ENCODE measurements around the gene NAV1. TPM values are rescaled to one million over a fixed set of nuclear protein-coding genes. Genes with fewer than 3 reads are reported as not detected.

The NAV1 gene
- total and polyA plus RNA-seq, 11 donors, result 30.5 to 107 (median 73.4) TPM

DNA sequence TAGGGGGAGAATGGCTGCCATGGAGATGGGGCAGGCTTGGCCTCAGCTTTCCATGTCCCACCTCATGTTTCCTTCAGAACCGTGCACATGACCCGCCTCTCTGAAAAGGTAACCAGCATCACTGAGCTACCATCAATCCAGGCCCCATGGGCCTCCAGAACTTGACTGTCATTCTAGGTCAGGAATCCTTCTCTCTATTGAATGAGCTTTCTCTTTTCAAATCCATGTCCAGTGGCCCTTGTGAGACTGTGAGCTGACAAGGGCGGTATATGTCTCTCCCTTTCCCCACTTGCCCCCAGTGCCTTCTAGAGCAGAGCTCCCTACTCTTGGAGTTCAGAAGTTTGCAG lies 36.4 kb upstream of the NAV1 start:
- DNase-seq (no peak), ATAC-seq (no peak)
- intact Hi-C loops (cut with DNase I), result no loop called here
- Histone ChIP-seq H3K27me3 (no peaks in the 10 kb centered on the region), H3K9me3 (no peaks in the 10 kb centered on the region), H3K4me3 (no peak overlapping the region), H3K36me3 (peaks cover 0 to 12% (median 0%) of the 10 kb centered on the region in 9 donors), H3K4me1 (peaks cover 0 to 98% (median 71%) of the 10 kb centered on the region in 12 donors), H3K27ac (peak overlapping the region in 9 of 12 donors; percentile 73 to 98 (median 91))
- 77 to 85% (median 82%) methylated on average over 3 of the region's 3 CpGs for WGBS, 4 donors
- TF ChIP-seq, protein P1, sequence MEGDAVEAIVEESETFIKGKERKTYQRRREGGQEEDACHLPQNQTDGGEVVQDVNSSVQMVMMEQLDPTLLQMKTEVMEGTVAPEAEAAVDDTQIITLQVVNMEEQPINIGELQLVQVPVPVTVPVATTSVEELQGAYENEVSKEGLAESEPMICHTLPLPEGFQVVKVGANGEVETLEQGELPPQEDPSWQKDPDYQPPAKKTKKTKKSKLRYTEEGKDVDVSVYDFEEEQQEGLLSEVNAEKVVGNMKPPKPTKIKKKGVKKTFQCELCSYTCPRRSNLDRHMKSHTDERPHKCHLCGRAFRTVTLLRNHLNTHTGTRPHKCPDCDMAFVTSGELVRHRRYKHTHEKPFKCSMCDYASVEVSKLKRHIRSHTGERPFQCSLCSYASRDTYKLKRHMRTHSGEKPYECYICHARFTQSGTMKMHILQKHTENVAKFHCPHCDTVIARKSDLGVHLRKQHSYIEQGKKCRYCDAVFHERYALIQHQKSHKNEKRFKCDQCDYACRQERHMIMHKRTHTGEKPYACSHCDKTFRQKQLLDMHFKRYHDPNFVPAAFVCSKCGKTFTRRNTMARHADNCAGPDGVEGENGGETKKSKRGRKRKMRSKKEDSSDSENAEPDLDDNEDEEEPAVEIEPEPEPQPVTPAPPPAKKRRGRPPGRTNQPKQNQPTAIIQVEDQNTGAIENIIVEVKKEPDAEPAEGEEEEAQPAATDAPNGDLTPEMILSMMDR (IDR thresholded peaks at IDR 0.05), result no peak
- no peak for TF ChIP-seq POLR2A (IDR thresholded peaks at IDR 0.05)

DNA sequence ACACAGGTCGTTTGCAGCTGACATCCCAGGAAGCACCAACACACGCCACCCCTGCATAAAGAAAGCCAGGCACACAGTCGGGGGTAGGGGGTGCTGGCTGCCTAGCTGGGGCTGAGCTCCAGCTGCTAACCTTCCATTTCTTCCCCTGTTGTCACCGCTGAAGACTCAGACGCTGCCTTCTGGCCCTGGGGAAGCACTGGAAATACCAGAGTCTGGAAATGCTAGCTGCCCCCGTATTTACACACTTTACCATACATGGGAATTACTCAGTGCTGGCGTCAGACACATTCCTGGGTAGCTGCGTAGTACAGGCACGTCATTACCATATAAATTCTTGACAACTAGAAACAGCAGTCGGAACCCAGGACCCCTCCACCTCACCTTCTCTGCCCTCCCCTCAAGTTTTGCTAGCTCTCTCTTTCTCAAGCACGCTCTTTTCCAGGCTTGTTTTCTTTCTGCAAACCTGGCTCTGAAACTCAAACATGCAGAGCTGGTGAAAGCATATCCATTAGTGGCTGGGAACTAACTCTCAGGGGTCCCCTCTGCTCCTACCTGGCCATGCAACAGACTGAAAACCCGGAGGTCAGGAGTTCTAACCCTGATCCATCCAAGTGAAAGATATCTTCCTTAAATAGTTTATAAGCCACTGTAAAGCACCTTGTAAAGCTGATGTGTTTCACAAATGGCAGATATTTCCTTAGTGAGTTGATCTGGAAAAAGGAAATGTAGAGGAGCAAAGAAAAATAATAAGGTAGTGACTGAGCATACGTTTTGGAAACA lies 35.3 kb upstream of the NAV1 start:
- ATAC-seq, result peak in 2 of 4 donors; percentile 46 to 66
- no peaks in the 10 kb centered on the region for H3K27me3 ChIP-seq
- WGBS, 4 donors, result 44 to 52% (median 51%) methylated on average over 13 of the region's 13 CpGs
- TF ChIP-seq, protein P1 (IDR thresholded peaks at IDR 0.05), result no peak
- no peak for TF ChIP-seq POLR2A (IDR thresholded peaks at IDR 0.05)
- peaks cover 0 to 10% (median 0%) of the 10 kb centered on the region in 9 donors for H3K36me3 ChIP-seq
- peak in 3 of 5 donors; percentile 54 to 64 (median 62) for DNase-seq
- H3K4me3 ChIP-seq, result peak overlapping the region in 5 of 12 donors; percentile 7 to 97 (median 82)
- intact Hi-C loops (cut with DNase I), result no loop called here
- no peaks in the 10 kb centered on the region for H3K9me3 ChIP-seq
- H3K27ac ChIP-seq, result peak overlapping the region; percentile 36 to 98 (median 88)
- peaks cover 0 to 93% (median 75%) of the 10 kb centered on the region in 12 donors for H3K4me1 ChIP-seq

DNA sequence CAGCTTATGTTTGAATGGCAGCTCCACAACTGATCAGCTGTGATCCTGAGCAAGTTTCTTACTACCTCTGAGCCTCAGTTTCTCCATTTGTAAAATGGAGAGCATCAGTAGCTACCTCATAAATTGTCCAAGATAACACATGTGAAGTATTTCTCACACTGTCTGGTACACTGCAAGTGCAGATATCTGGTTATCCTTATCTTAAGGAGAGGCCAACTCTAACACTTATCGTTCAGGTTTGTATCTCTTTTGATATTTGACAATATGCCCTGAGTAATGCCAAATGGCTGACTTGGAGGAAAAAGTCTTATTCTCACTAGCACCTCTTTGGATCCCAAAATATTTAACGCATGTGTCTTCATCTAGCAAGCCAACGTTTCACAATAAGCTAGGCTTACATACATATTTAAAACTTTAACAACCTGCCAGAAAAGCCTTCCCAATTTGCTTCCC lies 34.7 kb upstream of the NAV1 start:
- H3K36me3 ChIP-seq, result peaks cover 0 to 4% (median 0%) of the 10 kb centered on the region in 9 donors
- DNase-seq (no peak), ATAC-seq (no peak)
- peaks cover 0 to 87% (median 75%) of the 10 kb centered on the region in 12 donors for H3K4me1 ChIP-seq
- intact Hi-C loops (cut with DNase I), result no loop called here
- 64 to 74% (median 69%) methylated on average over 3 of the region's 3 CpGs for WGBS, 4 donors
- TF ChIP-seq POLR2A (IDR thresholded peaks at IDR 0.05), result no peak
- TF ChIP-seq, protein P1 (IDR thresholded peaks at IDR 0.05), result no peak
- no peaks in the 10 kb centered on the region for H3K9me3 ChIP-seq
- peak overlapping the region in 4 of 12 donors; percentile 82 to 97 (median 82) for H3K4me3 ChIP-seq
- H3K27ac ChIP-seq, result peak overlapping the region in 11 of 12 donors; percentile 63 to 98 (median 88)
- H3K27me3 ChIP-seq, result no peaks in the 10 kb centered on the region

DNA sequence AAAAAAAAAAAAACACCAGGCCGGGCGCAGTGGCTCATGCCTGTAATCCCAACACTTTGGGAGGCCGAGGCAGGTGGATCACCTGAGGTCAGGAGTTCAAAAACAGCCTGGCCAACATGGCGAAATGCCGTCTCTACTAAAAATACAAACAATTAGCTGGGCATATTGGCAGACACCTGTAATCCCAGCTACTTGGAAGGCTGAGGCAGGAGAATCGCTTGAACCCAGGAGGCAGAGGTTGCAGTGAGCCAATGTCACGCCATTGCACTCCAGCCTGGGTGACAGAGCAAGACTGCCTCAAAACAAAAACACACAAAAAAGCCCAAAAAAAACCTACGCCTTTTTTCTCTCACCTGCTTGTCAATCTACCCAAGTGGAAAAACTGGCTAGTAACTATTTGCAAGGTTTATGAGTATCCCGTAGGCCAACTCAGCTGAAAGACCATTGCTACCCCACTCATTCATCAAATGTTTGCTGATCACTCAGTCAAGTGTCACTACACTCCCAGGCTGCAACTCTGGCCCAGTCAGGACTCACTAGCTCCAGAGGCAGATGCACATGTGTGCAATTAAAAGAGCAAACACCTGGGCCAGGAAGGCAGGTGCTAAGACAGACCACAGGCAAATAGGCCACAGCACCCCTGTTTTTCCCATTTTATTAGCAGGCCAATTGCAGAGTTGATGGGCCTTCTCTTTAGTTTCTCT lies 34.0 kb upstream of the NAV1 start:
- H3K36me3 ChIP-seq, result peaks cover 0 to 4% (median 0%) of the 10 kb centered on the region in 9 donors
- no peaks in the 10 kb centered on the region for H3K27me3 ChIP-seq
- peaks cover 0 to 80% (median 67%) of the 10 kb centered on the region in 12 donors for H3K4me1 ChIP-seq
- no peak for DNase-seq
- intact Hi-C loops (cut with DNase I), result no loop called here
- ATAC-seq, result no peak
- H3K4me3 ChIP-seq, result peak overlapping the region in 9 of 12 donors; percentile 68 to 97 (median 82)
- no peak for TF ChIP-seq POLR2A (IDR thresholded peaks at IDR 0.05)
- TF ChIP-seq, protein P1 (IDR thresholded peaks at IDR 0.05), result no peak
- WGBS, 4 donors, result 88 to 92% (median 90%) methylated on average over 9 of the region's 9 CpGs
- peak overlapping the region in 10 of 12 donors; percentile 50 to 98 (median 92) for H3K27ac ChIP-seq
- H3K9me3 ChIP-seq, result no peaks in the 10 kb centered on the region

Measured in heart left ventricle (tissue), 16 donors.